RWPE2 (cell line): ENCODE measurements around the gene ADAMTS3.
A peak's percentile ranks its signal among the peaks of the same experiment; 100 is the strongest.

Experiments
- ATAC-seq: fragments of 200-7000 bp; cut with Tn5 transposase; 3 replicates; pipeline ENCODE4 v1.9.1; 2021; ENCODE audit warnings: low read depth
- DNase-seq: peaks from one replicate; pipeline ENCODE4 v3.0.0-alpha.2; 2020; ENCODE audit warnings: low spot score
- H3K27ac ChIP-seq: fragments of 450-650 bp; 2 replicates; pipeline ENCODE4 v1.5.1; 2017; ENCODE audit warnings: mild to moderate bottlenecking; ENCODE audit not compliant: poor library complexity, severe bottlenecking
- H3K27me3 ChIP-seq: fragments of 250-450 bp; sonication (Bioruptor Pico); 2 replicates; pipeline ENCODE4 v1.5.1; 2021; ENCODE audit warnings: mild to moderate bottlenecking, moderate library complexity; ENCODE audit not compliant: insufficient read depth, poor library complexity, severe bottlenecking
- H3K36me3 ChIP-seq: fragments of 250-450 bp; sonication (Bioruptor Pico); 2 replicates; pipeline ENCODE4 v1.5.1; 2020; ENCODE audit warnings: low read depth, mild to moderate bottlenecking, moderate library complexity
- H3K4me1 ChIP-seq: fragments of 250-450 bp; sonication (Bioruptor Pico); 2 replicates; pipeline ENCODE4 v1.5.1; 2021; ENCODE audit warnings: mild to moderate bottlenecking, moderate library complexity; ENCODE audit not compliant: insufficient read depth, poor library complexity, severe bottlenecking
- H3K4me3 ChIP-seq: fragments of 250-450 bp; sonication (Bioruptor Pico); 2 replicates; pipeline ENCODE4 v1.5.1; 2021; ENCODE audit warnings: mild to moderate bottlenecking, moderate library complexity; ENCODE audit not compliant: severe bottlenecking
- H3K9me3 ChIP-seq: fragments of 250-450 bp; sonication (Bioruptor Pico); 2 replicates; pipeline ENCODE4 v1.5.1; 2021; ENCODE audit warnings: mild to moderate bottlenecking, moderate library complexity; ENCODE audit not compliant: severe bottlenecking
- CTCF ChIP-seq: fragments of 450-650 bp; IDR thresholded peaks from one replicate; pipeline ENCODE4 v1.5.1; 2017; ENCODE audit warnings: mild to moderate bottlenecking, moderate library complexity; ENCODE audit not compliant: poor library complexity, severe bottlenecking

The ADAMTS3 gene

GRCh38 chr4:72468904-72469502 is 100.0 kb downstream of the ADAMTS3 start:
- H3K4me3 ChIP-seq = no peak overlapping the region
- no peaks in the 10 kb centered on the region for H3K4me1 ChIP-seq
- no peaks in the 10 kb centered on the region for H3K9me3 ChIP-seq
- TF ChIP-seq CTCF = peak; percentile 85
- no peaks in the 10 kb centered on the region for H3K36me3 ChIP-seq
- no peak overlapping the region for H3K27ac ChIP-seq
- no peaks in the 10 kb centered on the region for H3K27me3 ChIP-seq
- DNase-seq (no peak), ATAC-seq (no peak)

GRCh38 chr4:72467633-72468032 is 101.4 kb downstream of the ADAMTS3 start:
- Histone ChIP-seq H3K36me3 (no peaks in the 10 kb centered on the region), H3K4me1 (no peaks in the 10 kb centered on the region), H3K27me3 (no peaks in the 10 kb centered on the region), H3K27ac (no peak overlapping the region), H3K4me3 (no peak overlapping the region), H3K9me3 (no peaks in the 10 kb centered on the region)
- DNase-seq (no peak), ATAC-seq (no peak)
- TF ChIP-seq CTCF = no peak

- no peaks in the 10 kb centered on the region for H3K9me3 ChIP-seq
- no peak for TF ChIP-seq CTCF
- H3K4me1 ChIP-seq = no peaks in the 10 kb centered on the region
- H3K27me3 ChIP-seq = no peaks in the 10 kb centered on the region
- H3K4me3 ChIP-seq = no peak overlapping the region
- H3K27ac ChIP-seq = no peak overlapping the region
- ATAC-seq (no peak), DNase-seq (no peak)
- H3K36me3 ChIP-seq = no peaks in the 10 kb centered on the region
These were observed 105.3 kb downstream of the ADAMTS3 start for GRCh38 chr4:72463724-72464123.

- no peak for TF ChIP-seq CTCF
- H3K4me1 ChIP-seq = no peaks in the 10 kb centered on the region
- no peak overlapping the region for H3K27ac ChIP-seq
- H3K9me3 ChIP-seq = no peaks in the 10 kb centered on the region
- H3K36me3 ChIP-seq = no peaks in the 10 kb centered on the region
- ATAC-seq (no peak), DNase-seq (no peak)
- H3K4me3 ChIP-seq = no peak overlapping the region
- H3K27me3 ChIP-seq = peaks cover 2% of the 10 kb centered on the region
These were observed 111.9 kb downstream of the ADAMTS3 start for GRCh38 chr4:72457158-72457557.

GRCh38 chr4:72451349-72451748 is 117.7 kb downstream of the ADAMTS3 start:
- H3K27me3 ChIP-seq = no peaks in the 10 kb centered on the region
- DNase-seq (no peak), ATAC-seq (no peak)
- no peaks in the 10 kb centered on the region for H3K4me1 ChIP-seq
- no peak overlapping the region for H3K27ac ChIP-seq
- H3K4me3 ChIP-seq = no peak overlapping the region
- no peaks in the 10 kb centered on the region for H3K36me3 ChIP-seq
- no peaks in the 10 kb centered on the region for H3K9me3 ChIP-seq
- TF ChIP-seq CTCF = no peak
